Endothelial cell of umbilical vein (primary cell): ENCODE results near the gene CAMK2D. TPM values are rescaled to one million over a fixed set of nuclear protein-coding genes. Genes with fewer than 3 reads are reported as not detected.

Experiments
- BruUV-seq: library from RNA; stranded (reverse); fragments of 400-500 nt; replicated peaks from 2 replicates; lab custom pipeline; 2021; lab: Mats Ljungman, UMichigan
- CTCF ChIA-PET: fragments of 300-600, 350-600 bp; sonication (Branson Sonifier 250); formaldehyde crosslinking; loops from one replicate; lab custom pipeline; 2021; ENCODE audit warnings: antibody characterized with exemption, inconsistent platforms; lab: Charles Lee
- POLR2A ChIA-PET: fragments of 300-600, 350-600 bp; sonication (Branson Sonifier 250); formaldehyde crosslinking; loops from one replicate; lab custom pipeline; 2021; ENCODE audit warnings: antibody characterized with exemption, inconsistent platforms; lab: Charles Lee
- DNase-seq: peaks from one replicate; pipeline ENCODE4 v3.0.0-alpha.2; 2011; ENCODE audit warnings: low read depth, low spot score
- FAIRE-seq: peaks from 2 replicates; lab custom pipeline; 2011; peaks lifted over from hg19 to GRCh38; lab: Jason Lieb, UNC
- H2AFZ ChIP-seq: 2 replicates; pipeline ENCODE4 v1.6.0; 2012; ENCODE audit warnings: low read depth, low read length, control low read depth, inconsistent platforms
- H3K27ac ChIP-seq: 2 replicates; pipeline ENCODE4 v1.5.1; 2011; ENCODE audit warnings: low read depth, mild to moderate bottlenecking, control low read depth, low read length, moderate library complexity; ENCODE audit not compliant: insufficient read depth
- H3K27me3 ChIP-seq, 2 experiments: 2 replicates each; pipeline versions ENCODE4 v1.6.0 to v1.6.1; 2011; ENCODE audit warnings: low read length in 2 of 2, mixed read lengths in 1 of 2; ENCODE audit not compliant: control insufficient read depth in 2 of 2, insufficient read depth in 2 of 2
- H3K36me3 ChIP-seq, 2 experiments: 2 replicates in 1 of 2; 3 replicates in 1 of 2; pipeline ENCODE4 v1.5.1; 2011; ENCODE audit warnings: low read length in 2 of 2, mild to moderate bottlenecking in 1 of 2, moderate library complexity in 1 of 2; ENCODE audit not compliant: control insufficient read depth in 2 of 2, insufficient read depth in 2 of 2; ENCODE audit errors: extremely low read depth in 1 of 2
- H3K4me1 ChIP-seq: 3 replicates; pipeline ENCODE4 v1.5.1; 2011; ENCODE audit warnings: mild to moderate bottlenecking, low read length; ENCODE audit not compliant: control insufficient read depth, insufficient read depth; ENCODE audit errors: extremely low read depth
- H3K4me2 ChIP-seq: 2 replicates; pipeline ENCODE4 v1.6.1; 2011; ENCODE audit warnings: low read length, control low read depth, mixed read lengths; ENCODE audit not compliant: insufficient read depth
- H3K4me3 ChIP-seq, 3 experiments: fragments of 200-600 bp in 1 of 3; sonication (generic), shearing (Covaris generic) in 1 of 3; replicated peaks in 1 of 3; 2 replicates each; pipeline ENCODE4 v1.5.1; 2011 to 2016; ENCODE audit warnings: control low read depth in 3 of 3, low read length in 3 of 3, mild to moderate bottlenecking in 2 of 3, inconsistent platforms in 1 of 3, low read depth in 1 of 3, moderate library complexity in 1 of 3; ENCODE audit not compliant: insufficient read depth in 1 of 3
- H3K79me2 ChIP-seq: 2 replicates; pipeline ENCODE4 v1.6.0; 2012; ENCODE audit warnings: low read length, inconsistent platforms; ENCODE audit not compliant: control insufficient read depth, insufficient read depth
- H3K9ac ChIP-seq: replicated peaks from 2 replicates; pipeline ENCODE3; 2011; ENCODE audit warnings: low read length, control low read depth; ENCODE audit not compliant: insufficient read depth; ENCODE audit errors: extremely low read depth
- H3K9me1 ChIP-seq: replicated peaks from 3 replicates; pipeline ENCODE4 v1.6.0; 2011; ENCODE audit warnings: mild to moderate bottlenecking, low read length; ENCODE audit not compliant: control insufficient read depth, insufficient read depth; ENCODE audit errors: extremely low read depth
- H3K9me3 ChIP-seq: replicated peaks from 2 replicates; pipeline ENCODE4 v1.5.1; 2012; ENCODE audit warnings: low read length, inconsistent platforms; ENCODE audit not compliant: control insufficient read depth, insufficient read depth
- H4K20me1 ChIP-seq: replicated peaks from 2 replicates; pipeline ENCODE3; 2011; ENCODE audit warnings: mild to moderate bottlenecking, low read length; ENCODE audit not compliant: control insufficient read depth, insufficient read depth; ENCODE audit errors: extremely low read depth
- EZH2 ChIP-seq: IDR thresholded peaks from 2 replicates; pipeline ENCODE4 v1.6.1; 2012; ENCODE audit warnings: borderline replicate concordance, low read depth, mild to moderate bottlenecking, moderate library complexity, low read length, inconsistent platforms; ENCODE audit not compliant: severe bottlenecking
- FOS ChIP-seq: IDR thresholded peaks from 2 replicates; pipeline ENCODE4 v1.6.1; 2011; ENCODE audit warnings: mild to moderate bottlenecking, low read length, moderate library complexity, borderline replicate concordance; ENCODE audit not compliant: insufficient read depth
- GATA2 ChIP-seq: IDR thresholded peaks from 2 replicates; pipeline ENCODE4 v1.7.0; 2011; ENCODE audit warnings: low read depth, mild to moderate bottlenecking, moderate library complexity, mixed read lengths, low read length; ENCODE audit not compliant: insufficient read length, insufficient read depth
- JUN ChIP-seq: IDR thresholded peaks from 2 replicates; pipeline ENCODE4 v1.6.1; 2011; ENCODE audit warnings: borderline replicate concordance, low read depth; ENCODE audit not compliant: insufficient read length, insufficient read depth
- MYC ChIP-seq: IDR thresholded peaks from one replicate; pipeline ENCODE4 v1.6.1; 2011; ENCODE audit warnings: mild to moderate bottlenecking, low read depth, low read length
- POLR2A ChIP-seq: IDR thresholded peaks from 2 replicates; pipeline ENCODE4 v1.6.1; 2012; ENCODE audit warnings: low read depth, mild to moderate bottlenecking, control low read depth, low read length
- POLR2AphosphoS5 ChIP-seq: IDR thresholded peaks from 2 replicates; pipeline ENCODE4 v1.6.1; 2012; ENCODE audit warnings: low read depth, mild to moderate bottlenecking, control low read depth, low read length, moderate library complexity; ENCODE audit not compliant: insufficient read depth
- dilution Hi-C: fragments of 300-500 bp; cut with MboI; formaldehyde crosslinking; loops from one replicate; pipeline ENCODE4 v1.15.0; 2019; ENCODE audit warnings: low sequenced_read_pairs; ENCODE audit not compliant: extremely low pct_ligation_motif_present
- intact Hi-C: fragments of 100-400 bp; cut with micrococcal nuclease; formaldehyde crosslinking; loops from one replicate; pipeline ENCODE4 v1.10.0; 2022
- polyA plus RNA-seq, 4 experiments: library from polyadenylated mRNA; depleted of rRNA in 3 of 4; stranded (reverse) in 3 of 4; unstranded in 1 of 4; fragments of >200 nt; gene quantifications; 2 replicates each; pipeline versions ENCODE4 v1.2.1 to v1.2.3, GENCODE V29; 2011 to 2012; ENCODE audit warnings: missing spikeins in 1 of 4
- total RNA-seq: library from RNA; stranded (reverse); gene quantifications from 2 replicates; pipeline ENCODE4 v1.2.3, GENCODE V29; 2021
- TF ChIP-seq, protein P1 (sequence below): IDR thresholded peaks from 2 replicates; pipeline ENCODE4 v1.6.1; 2011; ENCODE audit not compliant: insufficient read depth, insufficient read length
- TF ChIP-seq, protein P2 (sequence below), 2 donors: IDR thresholded peaks; 1 replicate in 1 of 2; 2 replicates in 1 of 2; pipeline ENCODE4 v1.5.1; 2011; ENCODE audit warnings: low read length in 2 of 2, mild to moderate bottlenecking in 2 of 2, moderate library complexity in 2 of 2, control low read depth in 1 of 2, inconsistent platforms in 1 of 2, low read depth in 1 of 2; ENCODE audit not compliant: insufficient read depth in 1 of 2; ENCODE audit errors: extremely low read depth in 1 of 2

CAMK2D gene
- total and polyA plus RNA-seq, 2 donors (not counting 3 experiments of a cell fraction or from before 2014, with no cell fraction given) = 10.4 to 30.7 TPM

DNA sequence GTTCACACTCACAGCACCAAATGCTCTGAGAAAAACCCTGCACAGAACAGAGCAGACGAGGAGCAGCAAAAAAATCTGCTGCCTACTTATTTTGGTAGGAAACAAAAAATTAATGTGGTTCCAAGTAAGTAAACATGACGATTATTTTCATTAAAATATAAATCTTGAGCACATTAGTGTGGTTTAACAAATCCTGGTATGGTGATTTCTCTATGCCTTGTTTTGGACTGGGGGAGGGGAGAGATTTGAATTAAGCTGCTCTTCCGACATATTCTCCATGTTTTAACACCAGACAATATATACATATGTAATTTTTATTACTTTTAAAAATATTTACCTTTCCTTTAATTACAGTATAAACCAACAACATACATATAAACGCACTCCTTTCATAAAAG, 1.8 kb downstream of the CAMK2D start:
- Histone ChIP-seq H3K4me1 (peaks cover 33% of the 10 kb centered on the region), H2AFZ (peak overlapping the region; percentile 96), H3K9me3 (no peaks in the 10 kb centered on the region), H3K4me3 (peak overlapping the region; percentile 93 to 98 (median 97)), H3K27ac (peak overlapping the region; percentile 84), H4K20me1 (no peaks in the 10 kb centered on the region), H3K79me2 (peaks cover 13% of the 10 kb centered on the region), H3K4me2 (peak overlapping the region; percentile 99), H3K36me3 (peaks cover 0 to 3% of the 10 kb centered on the region in 2 experiments), H3K9me1 (no peaks in the 10 kb centered on the region), H3K9ac (peak overlapping the region; percentile 83), H3K27me3 (no peaks in the 10 kb centered on the region)
- BruUV-seq = no TSS peak
- intact Hi-C loops = loop anchor here (5.0 kb wide), 5 partner anchors 123 to 623 kb away; no protein-coding TSS in a partner anchor
- DNase-seq = no peak
- ChIA-PET POLR2A (no interaction called here), CTCF (interaction anchor here (0.7 to 3.5 kb wide), 4 partner anchors 11 to 365 kb away, joined by 3 to 32 read pairs (median 14); no protein-coding TSS in a partner anchor)
- dilution Hi-C loops = no loop called here
- FAIRE-seq = no peak
- TF ChIP-seq GATA2 = no peak
- TF ChIP-seq, protein P1, sequence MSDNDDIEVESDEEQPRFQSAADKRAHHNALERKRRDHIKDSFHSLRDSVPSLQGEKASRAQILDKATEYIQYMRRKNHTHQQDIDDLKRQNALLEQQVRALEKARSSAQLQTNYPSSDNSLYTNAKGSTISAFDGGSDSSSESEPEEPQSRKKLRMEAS = no peak
- TF ChIP-seq EZH2 = no peak
- TF ChIP-seq FOS = no peak

DNA sequence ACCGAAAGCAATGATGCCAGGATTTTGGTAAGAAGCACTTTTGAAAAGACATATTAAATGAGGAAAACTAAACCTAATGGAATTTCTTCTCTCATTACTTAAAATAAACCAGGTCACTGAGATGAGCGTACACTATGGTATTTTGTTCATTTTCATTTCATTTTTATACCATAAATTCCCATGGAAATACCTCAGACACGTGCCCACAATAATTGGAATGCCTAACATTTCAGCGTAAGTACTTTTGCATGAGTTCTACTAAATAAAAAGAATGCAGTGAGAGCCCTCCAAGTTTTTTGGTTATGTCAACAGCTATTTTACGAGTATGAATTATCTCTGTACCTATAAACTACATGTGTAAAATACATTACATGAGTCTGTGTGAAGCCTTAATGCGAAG, 3.2 kb downstream of the CAMK2D start:
- peaks cover 0 to 3% of the 10 kb centered on the region in 2 experiments for H3K36me3 ChIP-seq
- H3K27ac ChIP-seq = peak overlapping the region; percentile 39
- H3K4me2 ChIP-seq = peak overlapping the region; percentile 51
- BruUV-seq = no TSS peak
- no peaks in the 10 kb centered on the region for H3K9me3 ChIP-seq
- H3K9me1 ChIP-seq = no peaks in the 10 kb centered on the region
- no peak overlapping the region for H3K9ac ChIP-seq
- DNase-seq (peak; percentile 10), FAIRE-seq (no peak)
- intact Hi-C loops (no loop called here), dilution Hi-C loops (no loop called here)
- H3K4me1 ChIP-seq = peaks cover 33% of the 10 kb centered on the region
- CTCF ChIA-PET = interaction anchor here (1.4 to 3.5 kb wide), 3 partner anchors 9 to 364 kb away, joined by 5 to 32 read pairs (median 24); no protein-coding TSS in a partner anchor
- no peaks in the 10 kb centered on the region for H4K20me1 ChIP-seq
- POLR2A ChIA-PET = no interaction called here
- H2AFZ ChIP-seq = no peak overlapping the region
- H3K27me3 ChIP-seq = no peaks in the 10 kb centered on the region
- H3K4me3 ChIP-seq = no peak overlapping the region
- peaks cover 13% of the 10 kb centered on the region for H3K79me2 ChIP-seq
- TF ChIP-seq, protein P1 = no peak
- no peak for TF ChIP-seq FOS
- TF ChIP-seq, protein P2, sequence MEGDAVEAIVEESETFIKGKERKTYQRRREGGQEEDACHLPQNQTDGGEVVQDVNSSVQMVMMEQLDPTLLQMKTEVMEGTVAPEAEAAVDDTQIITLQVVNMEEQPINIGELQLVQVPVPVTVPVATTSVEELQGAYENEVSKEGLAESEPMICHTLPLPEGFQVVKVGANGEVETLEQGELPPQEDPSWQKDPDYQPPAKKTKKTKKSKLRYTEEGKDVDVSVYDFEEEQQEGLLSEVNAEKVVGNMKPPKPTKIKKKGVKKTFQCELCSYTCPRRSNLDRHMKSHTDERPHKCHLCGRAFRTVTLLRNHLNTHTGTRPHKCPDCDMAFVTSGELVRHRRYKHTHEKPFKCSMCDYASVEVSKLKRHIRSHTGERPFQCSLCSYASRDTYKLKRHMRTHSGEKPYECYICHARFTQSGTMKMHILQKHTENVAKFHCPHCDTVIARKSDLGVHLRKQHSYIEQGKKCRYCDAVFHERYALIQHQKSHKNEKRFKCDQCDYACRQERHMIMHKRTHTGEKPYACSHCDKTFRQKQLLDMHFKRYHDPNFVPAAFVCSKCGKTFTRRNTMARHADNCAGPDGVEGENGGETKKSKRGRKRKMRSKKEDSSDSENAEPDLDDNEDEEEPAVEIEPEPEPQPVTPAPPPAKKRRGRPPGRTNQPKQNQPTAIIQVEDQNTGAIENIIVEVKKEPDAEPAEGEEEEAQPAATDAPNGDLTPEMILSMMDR (IDR thresholded peaks at IDR 0.05; ENCODE audit: extremely low read depth in 1 of 2, insufficient read depth in 1 of 2, low read depth in 1 of 2, low read length in 2 of 2) = no peak
- no peak for TF ChIP-seq MYC
- no peak for TF ChIP-seq POLR2A
- no peak for TF ChIP-seq EZH2
- TF ChIP-seq POLR2AphosphoS5 = no peak
- TF ChIP-seq JUN = no peak
- no peak for TF ChIP-seq GATA2
